Measurements from ENCODE around the gene TBC1D8B.

The TBC1D8B gene

GRCh38 chrX:106894392-106894909, 92.0 kb downstream of the TBC1D8B start:
- Histone ChIP-seq H3K4me1 (ENCODE audit: control insufficient read depth, insufficient read depth, low read length) (no peaks in the 10 kb centered on the region; the same call in 1 of the 2 replicates), H3K9me3 (ENCODE audit: control insufficient read depth, insufficient read depth, low read depth, low read length) (no peaks in the 10 kb centered on the region), H3K4me3 (ENCODE audit: low read depth, low read length) (no peak overlapping the region), H3K27ac (ENCODE audit: extremely low read depth, low read depth, low read length) (no peak overlapping the region), H3K36me3 (ENCODE audit: control insufficient read depth in 2 of 2, insufficient read depth in 1 of 2, low read length in 2 of 2) (no peaks in the 10 kb centered on the region)
- ChIA-PET CTCF (interaction anchor here (0.5 to 4.2 kb wide), 43 partner anchors 8 to 1106 kb away, joined by 3 to 32 read pairs (median 3); partner anchors contain the start of genes NCBP2L and RIPPLY1), POLR2A (no interaction called here)
- TF ChIP-seq ZNF660 (tag by site-specific recombination; IDR thresholded peaks at IDR 0.05) = peak; percentile 65; the same call in 1 of the 2 replicates
- no peak for TF ChIP-seq ZSCAN23 (tag by site-specific recombination; IDR thresholded peaks at IDR 0.05)
- TF ChIP-seq ZNF341 (tag by site-specific recombination; IDR thresholded peaks at IDR 0.05; ENCODE audit: low read depth) = peak; percentile 29; the same call in 1 of the 2 replicates
- TF ChIP-seq ZNF654 (tag by site-specific recombination; IDR thresholded peaks at IDR 0.05; ENCODE audit: low read depth) = peak; percentile 98
- TF ChIP-seq SP2 (tag by site-specific recombination; IDR thresholded peaks at IDR 0.05) = no peak
- no peak for TF ChIP-seq ZNF394 (tag by site-specific recombination; IDR thresholded peaks at IDR 0.05; ENCODE audit: borderline replicate concordance)
- TF ChIP-seq WT1 (tag by site-specific recombination; IDR thresholded peaks at IDR 0.05) = no peak
- TF ChIP-seq, protein P1, sequence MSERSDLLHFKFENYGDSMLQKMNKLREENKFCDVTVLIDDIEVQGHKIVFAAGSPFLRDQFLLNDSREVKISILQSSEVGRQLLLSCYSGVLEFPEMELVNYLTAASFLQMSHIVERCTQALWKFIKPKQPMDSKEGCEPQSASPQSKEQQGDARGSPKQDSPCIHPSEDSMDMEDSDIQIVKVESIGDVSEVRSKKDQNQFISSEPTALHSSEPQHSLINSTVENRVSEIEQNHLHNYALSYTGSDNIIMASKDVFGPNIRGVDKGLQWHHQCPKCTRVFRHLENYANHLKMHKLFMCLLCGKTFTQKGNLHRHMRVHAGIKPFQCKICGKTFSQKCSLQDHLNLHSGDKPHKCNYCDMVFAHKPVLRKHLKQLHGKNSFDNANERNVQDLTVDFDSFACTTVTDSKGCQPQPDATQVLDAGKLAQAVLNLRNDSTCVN (tag by site-specific recombination; optimal IDR thresholded peaks at IDR 0.05) = no peak
- no peak for TF ChIP-seq ZNF843 (tag by site-specific recombination; IDR thresholded peaks at IDR 0.05)
- TF ChIP-seq, protein P2, sequence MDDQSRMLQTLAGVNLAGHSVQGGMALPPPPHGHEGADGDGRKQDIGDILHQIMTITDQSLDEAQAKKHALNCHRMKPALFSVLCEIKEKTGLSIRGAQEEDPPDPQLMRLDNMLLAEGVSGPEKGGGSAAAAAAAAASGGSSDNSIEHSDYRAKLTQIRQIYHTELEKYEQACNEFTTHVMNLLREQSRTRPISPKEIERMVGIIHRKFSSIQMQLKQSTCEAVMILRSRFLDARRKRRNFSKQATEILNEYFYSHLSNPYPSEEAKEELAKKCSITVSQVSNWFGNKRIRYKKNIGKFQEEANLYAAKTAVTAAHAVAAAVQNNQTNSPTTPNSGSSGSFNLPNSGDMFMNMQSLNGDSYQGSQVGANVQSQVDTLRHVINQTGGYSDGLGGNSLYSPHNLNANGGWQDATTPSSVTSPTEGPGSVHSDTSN (CRISPR knock-in tag; IDR thresholded peaks at IDR 0.05) = no peak
- TF ChIP-seq, protein P3, sequence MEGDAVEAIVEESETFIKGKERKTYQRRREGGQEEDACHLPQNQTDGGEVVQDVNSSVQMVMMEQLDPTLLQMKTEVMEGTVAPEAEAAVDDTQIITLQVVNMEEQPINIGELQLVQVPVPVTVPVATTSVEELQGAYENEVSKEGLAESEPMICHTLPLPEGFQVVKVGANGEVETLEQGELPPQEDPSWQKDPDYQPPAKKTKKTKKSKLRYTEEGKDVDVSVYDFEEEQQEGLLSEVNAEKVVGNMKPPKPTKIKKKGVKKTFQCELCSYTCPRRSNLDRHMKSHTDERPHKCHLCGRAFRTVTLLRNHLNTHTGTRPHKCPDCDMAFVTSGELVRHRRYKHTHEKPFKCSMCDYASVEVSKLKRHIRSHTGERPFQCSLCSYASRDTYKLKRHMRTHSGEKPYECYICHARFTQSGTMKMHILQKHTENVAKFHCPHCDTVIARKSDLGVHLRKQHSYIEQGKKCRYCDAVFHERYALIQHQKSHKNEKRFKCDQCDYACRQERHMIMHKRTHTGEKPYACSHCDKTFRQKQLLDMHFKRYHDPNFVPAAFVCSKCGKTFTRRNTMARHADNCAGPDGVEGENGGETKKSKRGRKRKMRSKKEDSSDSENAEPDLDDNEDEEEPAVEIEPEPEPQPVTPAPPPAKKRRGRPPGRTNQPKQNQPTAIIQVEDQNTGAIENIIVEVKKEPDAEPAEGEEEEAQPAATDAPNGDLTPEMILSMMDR (tag by site-specific recombination; IDR thresholded peaks at IDR 0.05) = peak; percentile 79
- TF ChIP-seq PRDM6 (tag by site-specific recombination; IDR thresholded peaks at IDR 0.05) = no peak
- peak; percentile 82 for TF ChIP-seq ZBTB48 (tag by site-specific recombination; IDR thresholded peaks at IDR 0.05)

DNA sequence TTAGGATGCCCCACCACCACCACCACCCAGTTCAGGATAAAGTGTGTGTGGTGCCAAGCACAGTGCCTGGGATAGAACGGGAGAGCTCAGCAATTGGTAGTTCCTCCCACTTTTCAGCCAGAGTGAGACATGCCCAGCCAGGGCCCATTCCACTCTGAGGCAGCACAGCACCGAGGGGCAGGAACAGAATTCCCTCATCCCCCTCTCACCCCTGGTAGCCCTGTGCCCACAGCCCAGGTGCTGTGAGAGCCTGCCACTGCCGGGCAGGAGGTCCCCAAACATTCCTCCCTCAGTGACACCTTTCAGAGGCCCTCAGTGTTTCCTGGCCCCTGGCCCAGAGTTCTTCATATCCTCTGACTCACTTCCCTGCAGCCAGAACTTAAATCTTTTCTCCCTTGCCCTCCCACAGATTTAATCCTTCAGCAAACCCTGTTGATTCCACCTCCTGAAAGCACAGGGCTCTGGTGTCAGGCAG, 92.5 kb downstream of the TBC1D8B start:
- ChIA-PET CTCF (interaction anchor here (0.5 to 4.2 kb wide), 34 partner anchors 8 to 1106 kb away, joined by 3 to 32 read pairs (median 4); partner anchors contain the start of genes NCBP2L and RIPPLY1), POLR2A (no interaction called here)
- peak; percentile 42 for TF ChIP-seq ZIC2 (tag by site-specific recombination; IDR thresholded peaks at IDR 0.05)
- peak; percentile 69; the same call in 1 of the 2 replicates for TF ChIP-seq SCRT2 (tag by site-specific recombination; IDR thresholded peaks at IDR 0.05)
- peak; percentile 78 for TF ChIP-seq GLIS1 (tag by site-specific recombination; IDR thresholded peaks at IDR 0.05)
- peak; percentile 64 for TF ChIP-seq ZNF335 (tag by site-specific recombination; conservative IDR thresholded peaks at IDR 0.05)
- no peak for TF ChIP-seq ZNF16 (tag by site-specific recombination; IDR thresholded peaks at IDR 0.05; ENCODE audit: low read depth)
- 0 out of 2 replicates have a peak, but pooled peaks have one; percentile 7 for TF ChIP-seq ZBTB20 (tag by site-specific recombination; IDR thresholded peaks at IDR 0.05)
- TF ChIP-seq GFI1B (tag by site-specific recombination; IDR thresholded peaks at IDR 0.05) = 0 out of 2 replicates have a peak, but pooled peaks have one; percentile 24
- TF ChIP-seq, protein P3 (tag by site-specific recombination; IDR thresholded peaks at IDR 0.05) = no peak
- Histone ChIP-seq H3K9me3 (ENCODE audit: control insufficient read depth, insufficient read depth, low read depth, low read length) (no peaks in the 10 kb centered on the region), H3K36me3 (ENCODE audit: control insufficient read depth in 2 of 2, insufficient read depth in 1 of 2, low read length in 2 of 2) (no peaks in the 10 kb centered on the region), H3K4me3 (ENCODE audit: low read depth, low read length) (no peak overlapping the region), H3K27ac (ENCODE audit: extremely low read depth, low read depth, low read length) (no peak overlapping the region), H3K4me1 (ENCODE audit: control insufficient read depth, insufficient read depth, low read length) (no peaks in the 10 kb centered on the region; the same call in 1 of the 2 replicates)
